SK-N-MC (cell line): ENCODE measurements around the gene IL3RA.

Experiments
- EZH2 ChIP-seq: fragments of 200-600 bp; sonication (generic); IDR thresholded peaks from one replicate; pipeline ENCODE4 v1.6.1; 2017; ENCODE audit warnings: antibody characterized with exemption
- FOXP2 ChIP-seq: optimal IDR thresholded peaks from 2 replicates; pipeline ENCODE3; 2011; ENCODE audit warnings: mild to moderate bottlenecking, moderate library complexity; ENCODE audit not compliant: insufficient read depth; ENCODE audit errors: extremely low read length, control extremely low read depth

GRCh38 chrX:1354036-1355019, 17.7 kb downstream of the IL3RA start:
- no peak for TF ChIP-seq EZH2
- TF ChIP-seq FOXP2 = no peak
